PFSK-1 (cell line): ENCODE measurements around the gene TMEM248.

Experiments used
- FOXP2 ChIP-seq: optimal IDR thresholded peaks from 2 replicates; pipeline ENCODE3; 2011; ENCODE audit warnings: borderline replicate concordance, control low read depth, inconsistent platforms; ENCODE audit not compliant: insufficient read depth; ENCODE audit errors: extremely low read length, extremely low read depth
- POLR2AphosphoS5 ChIP-seq: IDR thresholded peaks from 2 replicates; pipeline ENCODE4 v1.6.1; 2012; ENCODE audit warnings: low read depth, mild to moderate bottlenecking, control low read depth, low read length, moderate library complexity
- SIN3A ChIP-seq: IDR thresholded peaks from 2 replicates; pipeline ENCODE4 v1.6.1; 2012; ENCODE audit warnings: mild to moderate bottlenecking, low read length, moderate library complexity, borderline replicate concordance; ENCODE audit not compliant: insufficient read depth
- TAF1 ChIP-seq: IDR thresholded peaks from 2 replicates; pipeline ENCODE4 v1.6.1; 2012; ENCODE audit warnings: low read length, control low read depth, borderline replicate concordance; ENCODE audit not compliant: insufficient read depth
- TF ChIP-seq, protein P1 (sequence below), 2 experiments: IDR thresholded peaks; 2 replicates each; pipeline versions ENCODE4 v1.6.1 to v1.8.0; 2011 to 2012; ENCODE audit warnings: low read depth in 2 of 2, low read length in 2 of 2, control low read depth in 1 of 2, inconsistent platforms in 1 of 2, mild to moderate bottlenecking in 1 of 2, moderate library complexity in 1 of 2; ENCODE audit not compliant: insufficient read depth in 1 of 2

The TMEM248 gene

GRCh38 chr7:66901941-66902843, 18.8 kb upstream of the TMEM248 start:
- TF ChIP-seq POLR2AphosphoS5 = no peak
- TF ChIP-seq, protein P1, sequence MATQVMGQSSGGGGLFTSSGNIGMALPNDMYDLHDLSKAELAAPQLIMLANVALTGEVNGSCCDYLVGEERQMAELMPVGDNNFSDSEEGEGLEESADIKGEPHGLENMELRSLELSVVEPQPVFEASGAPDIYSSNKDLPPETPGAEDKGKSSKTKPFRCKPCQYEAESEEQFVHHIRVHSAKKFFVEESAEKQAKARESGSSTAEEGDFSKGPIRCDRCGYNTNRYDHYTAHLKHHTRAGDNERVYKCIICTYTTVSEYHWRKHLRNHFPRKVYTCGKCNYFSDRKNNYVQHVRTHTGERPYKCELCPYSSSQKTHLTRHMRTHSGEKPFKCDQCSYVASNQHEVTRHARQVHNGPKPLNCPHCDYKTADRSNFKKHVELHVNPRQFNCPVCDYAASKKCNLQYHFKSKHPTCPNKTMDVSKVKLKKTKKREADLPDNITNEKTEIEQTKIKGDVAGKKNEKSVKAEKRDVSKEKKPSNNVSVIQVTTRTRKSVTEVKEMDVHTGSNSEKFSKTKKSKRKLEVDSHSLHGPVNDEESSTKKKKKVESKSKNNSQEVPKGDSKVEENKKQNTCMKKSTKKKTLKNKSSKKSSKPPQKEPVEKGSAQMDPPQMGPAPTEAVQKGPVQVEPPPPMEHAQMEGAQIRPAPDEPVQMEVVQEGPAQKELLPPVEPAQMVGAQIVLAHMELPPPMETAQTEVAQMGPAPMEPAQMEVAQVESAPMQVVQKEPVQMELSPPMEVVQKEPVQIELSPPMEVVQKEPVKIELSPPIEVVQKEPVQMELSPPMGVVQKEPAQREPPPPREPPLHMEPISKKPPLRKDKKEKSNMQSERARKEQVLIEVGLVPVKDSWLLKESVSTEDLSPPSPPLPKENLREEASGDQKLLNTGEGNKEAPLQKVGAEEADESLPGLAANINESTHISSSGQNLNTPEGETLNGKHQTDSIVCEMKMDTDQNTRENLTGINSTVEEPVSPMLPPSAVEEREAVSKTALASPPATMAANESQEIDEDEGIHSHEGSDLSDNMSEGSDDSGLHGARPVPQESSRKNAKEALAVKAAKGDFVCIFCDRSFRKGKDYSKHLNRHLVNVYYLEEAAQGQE (IDR thresholded peaks at IDR 0.05; ENCODE audit: insufficient read depth in 1 of 2, low read depth in 2 of 2, low read length in 2 of 2) = no peak
- no peak for TF ChIP-seq TAF1
- no peak for TF ChIP-seq SIN3A

GRCh38 chr7:66902844-66903180, 18.2 kb upstream of the TMEM248 start:
- TF ChIP-seq TAF1 (no peak), SIN3A (no peak)

- no peak for TF ChIP-seq SIN3A
- no peak for TF ChIP-seq FOXP2
- TF ChIP-seq TAF1 = no peak
These were observed 17.5 kb upstream of the TMEM248 start for GRCh38 chr7:66903360-66904062.

- no peak for TF ChIP-seq TAF1
- TF ChIP-seq, protein P1 (IDR thresholded peaks at IDR 0.05; ENCODE audit: insufficient read depth in 1 of 2, low read depth in 2 of 2, low read length in 2 of 2) = no peak
- no peak for TF ChIP-seq POLR2AphosphoS5
- TF ChIP-seq FOXP2 = no peak
- no peak for TF ChIP-seq SIN3A
These were observed 16.9 kb upstream of the TMEM248 start for GRCh38 chr7:66904063-66904593.

- TF ChIP-seq POLR2AphosphoS5 (no peak), SIN3A (no peak), TAF1 (no peak), FOXP2 (no peak)
- TF ChIP-seq, protein P1 (IDR thresholded peaks at IDR 0.05; ENCODE audit: insufficient read depth in 1 of 2, low read depth in 2 of 2, low read length in 2 of 2) = no peak
These were observed 15.7 kb upstream of the TMEM248 start for GRCh38 chr7:66905278-66905677.

DNA sequence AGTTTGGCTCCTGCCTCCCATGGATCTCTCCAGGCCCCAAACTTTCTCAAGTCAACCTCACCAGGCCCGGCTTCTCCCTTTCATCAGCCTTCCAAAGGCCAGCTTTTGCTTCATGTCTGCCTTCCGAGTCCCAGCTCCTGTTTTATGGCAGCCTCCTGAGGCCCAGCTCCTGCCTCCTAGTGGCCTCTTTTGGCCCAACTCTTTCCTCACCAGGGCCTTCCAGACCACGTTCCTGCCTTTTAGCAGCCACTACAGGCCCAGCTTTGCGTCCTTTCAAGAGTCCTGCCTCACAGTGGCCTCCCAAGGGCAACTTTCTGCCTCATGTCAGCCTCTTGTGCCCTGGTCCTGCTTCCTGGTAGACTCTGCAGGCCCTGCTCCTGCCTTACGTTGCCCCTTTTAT, 15.3 kb upstream of the TMEM248 start:
- TF ChIP-seq TAF1 (no peak), SIN3A (no peak)
